NT2/D1 (cell line): Measurements from ENCODE around the gene PTGES2.

ENCODE experiments used
- DNase-seq: peaks from one replicate; pipeline ENCODE4 v3.0.0-alpha.2; 2011; ENCODE audit warnings: low read depth, low spot score
- H3K27me3 ChIP-seq: 2 replicates; pipeline ENCODE4 v1.6.0; 2011; ENCODE audit warnings: mild to moderate bottlenecking; ENCODE audit not compliant: insufficient read length, insufficient read depth
- H3K36me3 ChIP-seq: 2 replicates; pipeline ENCODE4 v1.6.1; 2011; ENCODE audit warnings: mild to moderate bottlenecking, low read length, mixed read lengths; ENCODE audit not compliant: insufficient read depth, insufficient read length
- H3K4me1 ChIP-seq: 2 replicates; pipeline ENCODE4 v1.5.1; 2011; ENCODE audit not compliant: insufficient read depth, insufficient read length
- H3K4me3 ChIP-seq: 2 replicates; pipeline ENCODE4 v1.5.1; 2011; ENCODE audit warnings: low read depth; ENCODE audit not compliant: insufficient read length
- H3K9ac ChIP-seq: 2 replicates; pipeline ENCODE4 v1.6.0; 2011; ENCODE audit warnings: low read depth; ENCODE audit not compliant: insufficient read length
- H3K9me3 ChIP-seq: 2 replicates; pipeline ENCODE4 v1.5.1; 2011; ENCODE audit warnings: mild to moderate bottlenecking, low read length; ENCODE audit not compliant: insufficient read depth
- SUZ12 ChIP-seq: IDR thresholded peaks from 2 replicates; pipeline ENCODE4 v1.6.1; 2011; ENCODE audit not compliant: insufficient read length, insufficient read depth; ENCODE audit errors: extremely low read depth
- YY1 ChIP-seq: IDR thresholded peaks from 2 replicates; pipeline ENCODE4 v1.6.1; 2011; ENCODE audit not compliant: insufficient read length, insufficient read depth
- ZNF274 ChIP-seq: IDR thresholded peaks from 2 replicates; pipeline ENCODE4 v1.6.1; 2011; ENCODE audit warnings: mild to moderate bottlenecking, low read depth, low read length

The PTGES2 gene

GRCh38 chr9:128085943-128086342 lies 41.6 kb downstream of the PTGES2 start:
- Histone ChIP-seq H3K9ac (no peak overlapping the region), H3K27me3 (no peaks in the 10 kb centered on the region), H3K4me3 (no peak overlapping the region), H3K9me3 (no peaks in the 10 kb centered on the region), H3K4me1 (peaks cover 3% of the 10 kb centered on the region), H3K36me3 (peaks cover 11% of the 10 kb centered on the region)
- no peak for TF ChIP-seq YY1
- no peak for TF ChIP-seq ZNF274
- TF ChIP-seq SUZ12: no peak
- DNase-seq: no peak

GRCh38 chr9:128084746-128085145 lies 42.8 kb downstream of the PTGES2 start:
- no peaks in the 10 kb centered on the region for H3K9me3 ChIP-seq
- TF ChIP-seq ZNF274: no peak
- TF ChIP-seq YY1: no peak
- TF ChIP-seq SUZ12: no peak
- H3K36me3 ChIP-seq: peaks cover 11% of the 10 kb centered on the region
- no peak overlapping the region for H3K9ac ChIP-seq
- DNase-seq: no peak
- no peak overlapping the region for H3K4me3 ChIP-seq
- no peaks in the 10 kb centered on the region for H3K27me3 ChIP-seq
- H3K4me1 ChIP-seq: peaks cover 2% of the 10 kb centered on the region

- Histone ChIP-seq H3K4me1 (peaks cover 3% of the 10 kb centered on the region), H3K4me3 (no peak overlapping the region), H3K9ac (no peak overlapping the region), H3K9me3 (no peaks in the 10 kb centered on the region), H3K36me3 (peaks cover 11% of the 10 kb centered on the region), H3K27me3 (no peaks in the 10 kb centered on the region)
- no peak for DNase-seq
- TF ChIP-seq YY1 (no peak), SUZ12 (no peak), ZNF274 (no peak)
These were observed 45.4 kb downstream of the PTGES2 start for GRCh38 chr9:128082151-128082550.

GRCh38 chr9:128081056-128081455 lies 46.5 kb downstream of the PTGES2 start:
- Histone ChIP-seq H3K4me1 (peaks cover 3% of the 10 kb centered on the region), H3K9ac (peak overlapping the region; percentile 21), H3K4me3 (no peak overlapping the region), H3K27me3 (no peaks in the 10 kb centered on the region), H3K36me3 (peaks cover 12% of the 10 kb centered on the region), H3K9me3 (no peaks in the 10 kb centered on the region)
- no peak for DNase-seq
- TF ChIP-seq YY1: no peak
- TF ChIP-seq SUZ12: no peak
- no peak for TF ChIP-seq ZNF274

GRCh38 chr9:128080206-128080605 lies 47.3 kb downstream of the PTGES2 start:
- TF ChIP-seq ZNF274: no peak
- no peak for TF ChIP-seq SUZ12
- no peak for TF ChIP-seq YY1
- peaks cover 3% of the 10 kb centered on the region for H3K4me1 ChIP-seq
- H3K4me3 ChIP-seq: no peak overlapping the region
- peaks cover 7% of the 10 kb centered on the region for H3K36me3 ChIP-seq
- no peaks in the 10 kb centered on the region for H3K9me3 ChIP-seq
- no peak for DNase-seq
- no peaks in the 10 kb centered on the region for H3K27me3 ChIP-seq
- H3K9ac ChIP-seq: no peak overlapping the region

- Histone ChIP-seq H3K4me3 (no peak overlapping the region), H3K4me1 (peaks cover 3% of the 10 kb centered on the region), H3K36me3 (peaks cover 7% of the 10 kb centered on the region), H3K9me3 (no peaks in the 10 kb centered on the region), H3K9ac (no peak overlapping the region), H3K27me3 (no peaks in the 10 kb centered on the region)
- TF ChIP-seq ZNF274: no peak
- TF ChIP-seq SUZ12: no peak
- TF ChIP-seq YY1: no peak
- no peak for DNase-seq
These were observed 48.8 kb downstream of the PTGES2 start for GRCh38 chr9:128078504-128079434.

GRCh38 chr9:128077847-128078503 lies 49.6 kb downstream of the PTGES2 start:
- no peak overlapping the region for H3K4me3 ChIP-seq
- no peak for DNase-seq
- no peaks in the 10 kb centered on the region for H3K9me3 ChIP-seq
- no peak overlapping the region for H3K9ac ChIP-seq
- TF ChIP-seq YY1: no peak
- TF ChIP-seq SUZ12: no peak
- no peak for TF ChIP-seq ZNF274
- H3K4me1 ChIP-seq: peaks cover 3% of the 10 kb centered on the region
- H3K27me3 ChIP-seq: no peaks in the 10 kb centered on the region
- peaks cover 7% of the 10 kb centered on the region for H3K36me3 ChIP-seq
